OCI-LY7 (cell line): Measurements from ENCODE around the gene RHBDL2. TPM values are rescaled to one million over a fixed set of nuclear protein-coding genes. Genes with fewer than 3 reads are reported as not detected.

ENCODE experiments used
- BruUV-seq: library from RNA; stranded (reverse); fragments of 400-500 nt; replicated peaks from 2 replicates; lab custom pipeline; 2021; lab: Mats Ljungman, UMichigan
- CTCF ChIA-PET: fragments of 300-600 bp; sonication (Branson Sonifier 250); formaldehyde crosslinking; loops from one replicate; lab custom pipeline; 2022; ENCODE audit warnings: antibody characterized with exemption; ENCODE audit not compliant: unreplicated experiment; lab: Charles Lee
- POLR2A ChIA-PET: fragments of 300-600 bp; sonication (Branson Sonifier 250); formaldehyde crosslinking; loops from one replicate; lab custom pipeline; 2022; ENCODE audit warnings: antibody characterized with exemption; lab: Charles Lee
- DNase-seq: peaks from one replicate; pipeline ENCODE4 v3.0.0-alpha.2; 2015; ENCODE audit warnings: low spot score
- H2AFZ ChIP-seq: fragments of 200-600 bp; sonication (generic), shearing (Covaris generic); 2 replicates; pipeline ENCODE4 v1.6.1; 2014; ENCODE audit warnings: mild to moderate bottlenecking, antibody characterized with exemption, low read length, moderate library complexity
- H3K27ac ChIP-seq: fragments of 200-600 bp; sonication (generic); 2 replicates; pipeline ENCODE4 v1.5.1; 2014; ENCODE audit warnings: mixed run types, low read depth, mild to moderate bottlenecking, moderate library complexity, low read length, inconsistent platforms; ENCODE audit not compliant: poor library complexity, severe bottlenecking
- H3K36me3 ChIP-seq: fragments of 200-600 bp; sonication (generic); 2 replicates; pipeline ENCODE4 v1.6.1; 2014; ENCODE audit warnings: mild to moderate bottlenecking, antibody characterized with exemption, low read length, moderate library complexity, mixed read lengths; ENCODE audit not compliant: insufficient read depth
- H3K4me1 ChIP-seq: fragments of 200-600 bp; sonication (generic); 2 replicates; pipeline ENCODE4 v1.5.1; 2014; ENCODE audit warnings: mild to moderate bottlenecking, low read length; ENCODE audit not compliant: insufficient read depth, poor library complexity, severe bottlenecking
- H3K4me2 ChIP-seq: fragments of 200-600 bp; sonication (generic); 2 replicates; pipeline ENCODE4 v1.6.1; 2014; ENCODE audit warnings: mild to moderate bottlenecking, low read length
- H3K4me3 ChIP-seq: fragments of 200-600 bp; sonication (generic); 2 replicates; pipeline ENCODE4 v1.5.1; 2014; ENCODE audit warnings: mild to moderate bottlenecking, low read depth, low read length; ENCODE audit not compliant: poor library complexity, severe bottlenecking
- H3K79me2 ChIP-seq: fragments of 200-600 bp; sonication (generic); 2 replicates; pipeline ENCODE4 v1.6.1; 2016; ENCODE audit warnings: low read depth, mild to moderate bottlenecking, low read length, moderate library complexity, mixed read lengths; ENCODE audit not compliant: insufficient read depth
- H3K9me2 ChIP-seq: fragments of 200-600 bp; sonication (generic); 2 replicates; pipeline ENCODE4 v1.6.1; 2016; ENCODE audit warnings: mild to moderate bottlenecking, low read length, mixed read lengths; ENCODE audit not compliant: insufficient read depth
- H3K9me3 ChIP-seq: fragments of 200-600 bp; sonication (generic); 2 replicates; pipeline ENCODE4 v1.6.1; 2014; ENCODE audit warnings: mild to moderate bottlenecking, mixed run types, low read length, mixed read lengths
- H4K20me1 ChIP-seq: fragments of 200-600 bp; sonication (generic); 2 replicates; pipeline ENCODE4 v1.6.1; 2014; ENCODE audit warnings: mild to moderate bottlenecking, antibody characterized with exemption, low read length, moderate library complexity, mixed read lengths; ENCODE audit not compliant: insufficient read depth
- CTCF ChIP-seq: fragments of 200-600 bp; sonication (generic); conservative IDR thresholded peaks from 2 replicates; pipeline ENCODE4 v1.5.1; 2014; ENCODE audit warnings: mild to moderate bottlenecking, antibody characterized with exemption, low read length, moderate library complexity, mixed read lengths
- EZH2phosphoT487 ChIP-seq: fragments of 200-600 bp; sonication (generic); IDR thresholded peaks from 2 replicates; pipeline ENCODE4 v1.6.1; 2018; ENCODE audit warnings: low read depth, borderline replicate concordance, mild to moderate bottlenecking, mixed run types, antibody characterized with exemption, low read length, moderate library complexity, mixed read lengths
- intact Hi-C: fragments of 100-400 bp; cut with micrococcal nuclease; formaldehyde crosslinking; loops from one replicate; pipeline ENCODE4 v1.10.0; 2022; ENCODE audit not compliant: unreplicated experiment
- total RNA-seq, 2 experiments: library from RNA; depleted of rRNA in 1 of 2; stranded (reverse); fragments of >200 nt in 1 of 2; shearing (Covaris generic) in 1 of 2; gene quantifications; 2 replicates each; pipeline ENCODE4 v1.2.3, GENCODE V29; 2014 to 2022

Gene RHBDL2
- total RNA-seq, 2 experiments from 2014 or later: not detected

- no peak overlapping the region for H3K4me2 ChIP-seq
- ChIA-PET POLR2A (interaction anchor here (0.6 kb wide), 1 partner anchor 26 kb away, joined by 3 read pairs; no protein-coding TSS in a partner anchor), CTCF (no interaction called here)
- no peaks in the 10 kb centered on the region for H4K20me1 ChIP-seq
- no peak overlapping the region for H3K4me3 ChIP-seq
- H3K27ac ChIP-seq: no peak overlapping the region
- no peaks in the 10 kb centered on the region for H3K79me2 ChIP-seq
- BruUV-seq: no TSS peak
- DNase-seq: no peak
- no peaks in the 10 kb centered on the region for H3K4me1 ChIP-seq
- no peaks in the 10 kb centered on the region for H3K9me3 ChIP-seq
- H2AFZ ChIP-seq: no peak overlapping the region
- intact Hi-C loops: no loop called here
- TF ChIP-seq CTCF (no peak), EZH2phosphoT487 (no peak)
- no peaks in the 10 kb centered on the region for H3K36me3 ChIP-seq
- no peaks in the 10 kb centered on the region for H3K9me2 ChIP-seq
Observed at GRCh38 chr1:38908821-38909220, 32.8 kb downstream of the RHBDL2 start.

GRCh38 chr1:38905985-38906384, 35.6 kb downstream of the RHBDL2 start:
- no peak for DNase-seq
- no peak overlapping the region for H3K27ac ChIP-seq
- H3K4me3 ChIP-seq: no peak overlapping the region
- TF ChIP-seq EZH2phosphoT487: no peak
- no peak for TF ChIP-seq CTCF
- H3K4me1 ChIP-seq: no peaks in the 10 kb centered on the region
- BruUV-seq: no TSS peak
- H3K36me3 ChIP-seq: no peaks in the 10 kb centered on the region
- H3K79me2 ChIP-seq: no peaks in the 10 kb centered on the region
- H3K4me2 ChIP-seq: no peak overlapping the region
- CTCF ChIA-PET: no interaction called here
- H2AFZ ChIP-seq: no peak overlapping the region
- no peaks in the 10 kb centered on the region for H3K9me3 ChIP-seq
- POLR2A ChIA-PET: interaction anchor here (0.7 kb wide), 1 partner anchor 283 kb away, joined by 3 read pairs; no protein-coding TSS in a partner anchor
- intact Hi-C loops: no loop called here
- no peaks in the 10 kb centered on the region for H3K9me2 ChIP-seq
- no peaks in the 10 kb centered on the region for H4K20me1 ChIP-seq

GRCh38 chr1:38899560-38899959, 42.1 kb downstream of the RHBDL2 start:
- no peak overlapping the region for H3K27ac ChIP-seq
- H2AFZ ChIP-seq: no peak overlapping the region
- no peak overlapping the region for H3K4me3 ChIP-seq
- no peaks in the 10 kb centered on the region for H3K4me1 ChIP-seq
- no peaks in the 10 kb centered on the region for H3K9me2 ChIP-seq
- H3K79me2 ChIP-seq: no peaks in the 10 kb centered on the region
- H3K36me3 ChIP-seq: no peaks in the 10 kb centered on the region
- H3K4me2 ChIP-seq: no peak overlapping the region
- H4K20me1 ChIP-seq: no peaks in the 10 kb centered on the region
- BruUV-seq: no TSS peak
- POLR2A ChIA-PET: no interaction called here
- H3K9me3 ChIP-seq: no peaks in the 10 kb centered on the region
- TF ChIP-seq CTCF: no peak
- TF ChIP-seq EZH2phosphoT487: no peak
- intact Hi-C loops: no loop called here
- DNase-seq: no peak
- CTCF ChIA-PET: no interaction called here
